Measurements from ENCODE around the gene PIAS4. TPM values are rescaled to one million over a fixed set of nuclear protein-coding genes. Genes with fewer than 3 reads are reported as not detected.

The PIAS4 gene
- total RNA-seq, 3 donors from 2014 or later, result 27.4 to 44.6 (median 29.5) TPM

DNA sequence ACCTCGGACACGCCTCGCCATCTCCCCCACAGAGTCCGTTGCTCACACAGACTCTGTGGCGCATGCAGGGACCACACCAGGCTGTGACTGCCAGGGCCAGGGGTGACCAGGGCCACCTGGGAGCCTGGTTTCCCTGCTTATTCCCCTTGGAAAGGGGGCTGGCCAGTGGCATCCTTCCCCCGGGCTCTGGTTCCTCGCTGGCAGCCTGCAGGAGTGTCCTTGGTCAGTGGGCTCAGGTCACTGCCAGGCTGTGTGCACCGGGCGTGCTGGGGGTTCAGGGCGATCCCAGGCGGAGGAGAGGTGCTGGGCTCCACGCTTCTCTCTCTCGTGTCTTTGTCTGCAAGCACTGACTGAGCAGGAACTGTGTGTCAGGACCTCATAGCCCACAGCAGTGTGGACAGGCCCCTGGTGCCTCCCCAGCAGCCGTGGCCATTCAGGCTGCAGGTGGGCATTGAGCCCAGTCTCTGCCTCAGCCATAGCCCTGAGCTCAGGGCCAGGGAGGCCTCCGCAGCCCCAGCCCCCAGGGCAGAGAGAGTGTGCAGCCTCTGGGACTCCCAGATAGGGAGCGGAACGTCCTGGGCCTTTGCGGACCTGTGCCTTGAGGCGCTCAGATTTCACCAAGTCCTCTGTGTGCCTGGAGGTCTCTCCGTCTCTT, 6.5 kb downstream of the PIAS4 start:
- TF ChIP-seq CTCF (IDR thresholded peaks at IDR 0.05), result no peak
- intact Hi-C loops (cut with DNase I, micrococcal nuclease), result no loop called here
- H3K9me3 ChIP-seq, result no peaks in the 10 kb centered on the region
- H3K4me3 ChIP-seq, result no peak overlapping the region
- peaks cover 3% of the 10 kb centered on the region for H3K36me3 ChIP-seq (ENCODE audit: low read depth)
- H3K4me1 ChIP-seq (ENCODE audit: low read depth), result peaks cover 16% of the 10 kb centered on the region
- ATAC-seq (no peak), DNase-seq (no peak)

GRCh38 chr19:4014541-4015491, 7.3 kb downstream of the PIAS4 start:
- TF ChIP-seq CTCF (IDR thresholded peaks at IDR 0.05), result no peak
- peak in 1 of 3 donors; percentile 35 for DNase-seq
- peaks cover 9% of the 10 kb centered on the region for H3K4me1 ChIP-seq (ENCODE audit: low read depth)
- no peaks in the 10 kb centered on the region for H3K9me3 ChIP-seq
- peak; percentile 35 for ATAC-seq
- H3K4me3 ChIP-seq, result no peak overlapping the region
- H3K36me3 ChIP-seq (ENCODE audit: low read depth), result peaks cover 3% of the 10 kb centered on the region
- intact Hi-C loops (cut with DNase I, micrococcal nuclease), result no loop called here

- Histone ChIP-seq H3K9me3 (no peaks in the 10 kb centered on the region), H3K36me3 (ENCODE audit: low read depth) (peaks cover 3% of the 10 kb centered on the region), H3K4me3 (no peak overlapping the region), H3K4me1 (ENCODE audit: low read depth) (peaks cover 6% of the 10 kb centered on the region)
- intact Hi-C loops (cut with DNase I, micrococcal nuclease), result no loop called here
- TF ChIP-seq CTCF (IDR thresholded peaks at IDR 0.05), result no peak
- DNase-seq, result no peak
- ATAC-seq, result no peak
These were observed 8.3 kb downstream of the PIAS4 start for GRCh38 chr19:4015705-4016402.

DNA sequence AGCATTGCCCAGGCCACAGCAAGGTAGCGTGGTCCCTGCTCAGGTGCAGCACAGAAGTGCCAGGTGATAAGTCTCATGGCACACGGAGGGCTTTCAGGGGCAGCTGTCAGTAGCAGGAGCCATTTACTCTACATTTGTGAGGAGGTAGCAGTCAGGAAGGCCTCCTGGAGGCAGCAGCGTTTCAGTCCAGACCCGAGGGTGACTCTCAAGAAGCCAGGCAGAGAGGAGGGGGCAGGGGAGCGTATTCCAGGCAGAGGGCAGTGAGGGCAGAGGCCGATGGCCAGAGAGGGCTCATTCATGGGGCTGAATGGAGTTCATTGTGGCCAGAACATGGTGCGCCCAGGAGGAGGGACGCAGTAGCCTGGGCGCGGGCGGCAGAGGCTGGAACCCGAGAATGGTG, 8.9 kb downstream of the PIAS4 start:
- ATAC-seq (no peak), DNase-seq (no peak)
- H3K36me3 ChIP-seq (ENCODE audit: low read depth), result peaks cover 3% of the 10 kb centered on the region
- TF ChIP-seq CTCF (IDR thresholded peaks at IDR 0.05), result no peak
- intact Hi-C loops (cut with DNase I, micrococcal nuclease), result no loop called here
- no peak overlapping the region for H3K4me3 ChIP-seq
- H3K9me3 ChIP-seq, result no peaks in the 10 kb centered on the region
- no peaks in the 10 kb centered on the region for H3K4me1 ChIP-seq (ENCODE audit: low read depth)

- DNase-seq (no peak), ATAC-seq (no peak)
- no peak for TF ChIP-seq CTCF (IDR thresholded peaks at IDR 0.05)
- H3K9me3 ChIP-seq, result no peaks in the 10 kb centered on the region
- no peaks in the 10 kb centered on the region for H3K4me1 ChIP-seq (ENCODE audit: low read depth)
- H3K36me3 ChIP-seq (ENCODE audit: low read depth), result peaks cover 3% of the 10 kb centered on the region
- intact Hi-C loops (cut with DNase I, micrococcal nuclease), result no loop called here
- H3K4me3 ChIP-seq, result no peak overlapping the region
These were observed 9.5 kb downstream of the PIAS4 start for GRCh38 chr19:4016903-4017638.

Data from mucosa of descending colon (tissue), 3 donors.